PFSK-1 (cell line): ENCODE measurements around the gene TNFRSF1B.

Source experiments
- FOXP2 ChIP-seq: optimal IDR thresholded peaks from 2 replicates; pipeline ENCODE3; 2011; ENCODE audit warnings: borderline replicate concordance, control low read depth, inconsistent platforms; ENCODE audit not compliant: insufficient read depth; ENCODE audit errors: extremely low read length, extremely low read depth
- POLR2AphosphoS5 ChIP-seq: IDR thresholded peaks from 2 replicates; pipeline ENCODE4 v1.6.1; 2012; ENCODE audit warnings: low read depth, mild to moderate bottlenecking, control low read depth, low read length, moderate library complexity
- SIN3A ChIP-seq: IDR thresholded peaks from 2 replicates; pipeline ENCODE4 v1.6.1; 2012; ENCODE audit warnings: mild to moderate bottlenecking, low read length, moderate library complexity, borderline replicate concordance; ENCODE audit not compliant: insufficient read depth
- TAF1 ChIP-seq: IDR thresholded peaks from 2 replicates; pipeline ENCODE4 v1.6.1; 2012; ENCODE audit warnings: low read length, control low read depth, borderline replicate concordance; ENCODE audit not compliant: insufficient read depth
- TF ChIP-seq, protein P1 (sequence below), 2 experiments: IDR thresholded peaks; 2 replicates each; pipeline versions ENCODE4 v1.6.1 to v1.8.0; 2011 to 2012; ENCODE audit warnings: low read depth in 2 of 2, low read length in 2 of 2, control low read depth in 1 of 2, inconsistent platforms in 1 of 2, mild to moderate bottlenecking in 1 of 2, moderate library complexity in 1 of 2; ENCODE audit not compliant: insufficient read depth in 1 of 2

TNFRSF1B gene

DNA sequence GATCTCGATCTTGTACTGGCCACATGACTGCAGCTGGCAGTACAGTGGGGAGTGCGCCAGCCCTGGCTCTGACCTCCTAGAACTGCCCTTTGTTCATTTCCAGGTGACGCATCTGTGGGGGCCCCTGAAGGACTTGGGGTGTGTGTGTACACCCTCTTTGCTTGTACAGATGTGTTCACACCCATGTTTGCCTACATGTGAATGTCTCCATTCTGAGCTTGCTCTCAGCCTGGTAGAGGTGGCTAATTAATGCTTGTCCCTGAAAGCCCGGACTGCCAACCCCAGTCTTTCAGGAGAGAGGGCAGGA lies 19.8 kb downstream of the TNFRSF1B start:
- TF ChIP-seq FOXP2 (no peak), POLR2AphosphoS5 (no peak), SIN3A (no peak), TAF1 (no peak)
- TF ChIP-seq, protein P1, sequence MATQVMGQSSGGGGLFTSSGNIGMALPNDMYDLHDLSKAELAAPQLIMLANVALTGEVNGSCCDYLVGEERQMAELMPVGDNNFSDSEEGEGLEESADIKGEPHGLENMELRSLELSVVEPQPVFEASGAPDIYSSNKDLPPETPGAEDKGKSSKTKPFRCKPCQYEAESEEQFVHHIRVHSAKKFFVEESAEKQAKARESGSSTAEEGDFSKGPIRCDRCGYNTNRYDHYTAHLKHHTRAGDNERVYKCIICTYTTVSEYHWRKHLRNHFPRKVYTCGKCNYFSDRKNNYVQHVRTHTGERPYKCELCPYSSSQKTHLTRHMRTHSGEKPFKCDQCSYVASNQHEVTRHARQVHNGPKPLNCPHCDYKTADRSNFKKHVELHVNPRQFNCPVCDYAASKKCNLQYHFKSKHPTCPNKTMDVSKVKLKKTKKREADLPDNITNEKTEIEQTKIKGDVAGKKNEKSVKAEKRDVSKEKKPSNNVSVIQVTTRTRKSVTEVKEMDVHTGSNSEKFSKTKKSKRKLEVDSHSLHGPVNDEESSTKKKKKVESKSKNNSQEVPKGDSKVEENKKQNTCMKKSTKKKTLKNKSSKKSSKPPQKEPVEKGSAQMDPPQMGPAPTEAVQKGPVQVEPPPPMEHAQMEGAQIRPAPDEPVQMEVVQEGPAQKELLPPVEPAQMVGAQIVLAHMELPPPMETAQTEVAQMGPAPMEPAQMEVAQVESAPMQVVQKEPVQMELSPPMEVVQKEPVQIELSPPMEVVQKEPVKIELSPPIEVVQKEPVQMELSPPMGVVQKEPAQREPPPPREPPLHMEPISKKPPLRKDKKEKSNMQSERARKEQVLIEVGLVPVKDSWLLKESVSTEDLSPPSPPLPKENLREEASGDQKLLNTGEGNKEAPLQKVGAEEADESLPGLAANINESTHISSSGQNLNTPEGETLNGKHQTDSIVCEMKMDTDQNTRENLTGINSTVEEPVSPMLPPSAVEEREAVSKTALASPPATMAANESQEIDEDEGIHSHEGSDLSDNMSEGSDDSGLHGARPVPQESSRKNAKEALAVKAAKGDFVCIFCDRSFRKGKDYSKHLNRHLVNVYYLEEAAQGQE (IDR thresholded peaks at IDR 0.05; ENCODE audit: insufficient read depth in 1 of 2, low read depth in 2 of 2, low read length in 2 of 2) = no peak

DNA sequence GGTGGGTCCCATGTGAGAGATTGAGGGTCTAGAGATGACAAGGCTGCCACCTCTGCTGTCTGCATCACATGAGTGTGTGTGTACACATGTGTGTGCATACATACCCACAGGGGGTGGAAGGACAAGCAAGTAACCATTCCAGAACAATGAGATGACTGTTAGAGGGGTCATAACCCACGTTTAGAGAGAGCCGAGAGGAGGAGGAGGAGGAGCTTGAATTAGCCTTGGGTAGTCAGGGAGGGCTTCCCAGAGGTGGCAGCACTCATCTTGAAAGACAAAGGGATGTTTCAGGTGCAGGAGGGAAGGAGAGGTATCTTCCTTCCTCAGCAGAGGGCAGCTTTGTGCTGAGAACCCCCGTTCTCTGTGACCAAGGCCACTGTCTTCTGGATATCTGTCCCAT lies 21.3 kb downstream of the TNFRSF1B start:
- TF ChIP-seq FOXP2 = no peak
- TF ChIP-seq, protein P1 (IDR thresholded peaks at IDR 0.05; ENCODE audit: insufficient read depth in 1 of 2, low read depth in 2 of 2, low read length in 2 of 2) = no peak
- no peak for TF ChIP-seq POLR2AphosphoS5
- TF ChIP-seq TAF1 = no peak
- TF ChIP-seq SIN3A = no peak

DNA sequence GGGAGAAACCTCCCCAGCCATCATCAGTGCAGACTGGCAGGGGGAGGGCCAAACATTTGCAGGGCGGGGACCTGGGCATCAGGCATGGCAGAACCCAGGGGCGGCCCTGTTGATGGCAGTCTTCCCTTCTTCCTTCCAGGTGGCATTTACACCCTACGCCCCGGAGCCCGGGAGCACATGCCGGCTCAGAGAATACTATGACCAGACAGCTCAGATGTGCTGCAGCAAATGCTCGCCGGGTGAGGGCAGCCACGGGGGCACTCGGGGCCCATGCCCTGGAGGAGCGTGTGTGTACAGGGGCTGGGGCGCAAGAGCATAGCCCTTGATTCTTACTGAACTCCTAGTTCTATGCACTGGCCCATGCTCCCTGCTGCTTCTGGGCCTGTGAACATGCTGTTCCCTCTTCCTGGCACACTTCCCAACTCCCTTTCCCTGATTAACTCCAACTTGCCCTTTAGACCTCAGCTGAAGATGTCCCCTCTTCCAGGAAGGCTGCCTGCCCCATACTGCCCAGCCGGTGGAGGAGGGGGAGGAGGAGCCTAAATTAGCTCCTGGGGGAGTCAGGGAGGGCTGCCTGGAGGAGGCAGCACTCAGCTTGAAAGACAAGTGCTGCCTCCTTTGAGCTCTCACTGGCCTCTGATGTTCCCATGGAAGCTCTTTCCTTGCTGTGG lies 22.0 kb downstream of the TNFRSF1B start:
- TF ChIP-seq FOXP2 (no peak), SIN3A (no peak), TAF1 (no peak), POLR2AphosphoS5 (no peak)
- TF ChIP-seq, protein P1 (IDR thresholded peaks at IDR 0.05; ENCODE audit: insufficient read depth in 1 of 2, low read depth in 2 of 2, low read length in 2 of 2) = no peak

DNA sequence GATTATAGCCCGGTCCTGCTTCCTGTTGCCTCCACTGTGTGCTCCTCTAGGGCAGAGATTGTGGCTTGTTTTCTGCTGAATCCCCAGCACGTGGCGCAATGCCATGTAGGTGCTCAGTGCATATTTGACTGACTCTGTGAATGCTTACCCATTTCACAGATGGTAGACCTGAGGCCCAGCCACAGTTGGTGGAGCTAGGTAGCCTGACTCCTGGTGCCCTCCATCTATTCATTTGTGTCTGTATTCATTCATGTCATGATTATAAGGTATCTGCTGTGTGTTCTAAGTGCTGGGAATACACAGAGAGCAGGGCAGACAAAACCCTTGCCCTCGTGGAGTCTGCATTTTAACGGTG lies 22.5 kb downstream of the TNFRSF1B start:
- TF ChIP-seq, protein P1 (IDR thresholded peaks at IDR 0.05; ENCODE audit: insufficient read depth in 1 of 2, low read depth in 2 of 2, low read length in 2 of 2) = no peak
- TF ChIP-seq SIN3A = no peak
- no peak for TF ChIP-seq TAF1
- no peak for TF ChIP-seq FOXP2
- no peak for TF ChIP-seq POLR2AphosphoS5
